ENCODE data around the gene STXBP4.

GRCh38 chr17:55059724-55060123, 91.2 kb downstream of the STXBP4 start:
- TF ChIP-seq CTCF (IDR thresholded peaks at IDR 0.05) (no peak), POLR2A (IDR thresholded peaks at IDR 0.05) (no peak)
